Measurements from ENCODE around the gene DGKH. TPM values are rescaled to one million over a fixed set of nuclear protein-coding genes. Genes with fewer than 3 reads are reported as not detected.

Gene DGKH
- total RNA-seq, 4 donors from 2014 or later: 5.7 to 24.0 (median 15.0) TPM

DNA sequence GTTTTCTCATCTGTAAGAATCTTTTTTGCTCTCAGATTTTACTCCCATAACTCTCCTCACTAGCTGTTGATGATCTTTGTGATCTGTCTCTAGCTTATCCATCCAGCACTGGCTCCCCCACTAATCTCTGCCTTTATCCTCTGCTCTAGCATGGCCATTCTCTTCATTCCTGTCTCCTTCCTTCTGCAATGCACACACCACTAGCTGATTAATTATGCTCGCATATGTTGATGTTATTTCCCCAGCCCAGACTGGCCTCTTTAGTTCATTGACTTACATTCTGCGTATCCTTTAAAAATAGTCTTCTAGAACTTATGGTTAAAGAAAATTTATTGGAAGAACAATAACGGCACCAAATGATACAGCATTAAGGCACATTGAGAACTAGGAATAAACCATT lies 52.5 kb downstream of the DGKH start:
- H3K27me3 ChIP-seq: no peaks in the 10 kb centered on the region
- TF ChIP-seq, protein P1, sequence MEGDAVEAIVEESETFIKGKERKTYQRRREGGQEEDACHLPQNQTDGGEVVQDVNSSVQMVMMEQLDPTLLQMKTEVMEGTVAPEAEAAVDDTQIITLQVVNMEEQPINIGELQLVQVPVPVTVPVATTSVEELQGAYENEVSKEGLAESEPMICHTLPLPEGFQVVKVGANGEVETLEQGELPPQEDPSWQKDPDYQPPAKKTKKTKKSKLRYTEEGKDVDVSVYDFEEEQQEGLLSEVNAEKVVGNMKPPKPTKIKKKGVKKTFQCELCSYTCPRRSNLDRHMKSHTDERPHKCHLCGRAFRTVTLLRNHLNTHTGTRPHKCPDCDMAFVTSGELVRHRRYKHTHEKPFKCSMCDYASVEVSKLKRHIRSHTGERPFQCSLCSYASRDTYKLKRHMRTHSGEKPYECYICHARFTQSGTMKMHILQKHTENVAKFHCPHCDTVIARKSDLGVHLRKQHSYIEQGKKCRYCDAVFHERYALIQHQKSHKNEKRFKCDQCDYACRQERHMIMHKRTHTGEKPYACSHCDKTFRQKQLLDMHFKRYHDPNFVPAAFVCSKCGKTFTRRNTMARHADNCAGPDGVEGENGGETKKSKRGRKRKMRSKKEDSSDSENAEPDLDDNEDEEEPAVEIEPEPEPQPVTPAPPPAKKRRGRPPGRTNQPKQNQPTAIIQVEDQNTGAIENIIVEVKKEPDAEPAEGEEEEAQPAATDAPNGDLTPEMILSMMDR (IDR thresholded peaks at IDR 0.05): no peak
- TF ChIP-seq POLR2A (IDR thresholded peaks at IDR 0.05): no peak
- H3K4me3 ChIP-seq: no peak overlapping the region
- no peaks in the 10 kb centered on the region for H3K36me3 ChIP-seq
- intact Hi-C loops (cut with DNase I): no loop called here
- DNase-seq: no peak
- no peaks in the 10 kb centered on the region for H3K9me3 ChIP-seq
- peaks cover 0 to 15% (median 0%) of the 10 kb centered on the region in 3 donors for H3K4me1 ChIP-seq
- WGBS, 2 donors: 89 to 95% methylated on average over 3 of the region's 3 CpGs
- H3K27ac ChIP-seq: no peak overlapping the region

DNA sequence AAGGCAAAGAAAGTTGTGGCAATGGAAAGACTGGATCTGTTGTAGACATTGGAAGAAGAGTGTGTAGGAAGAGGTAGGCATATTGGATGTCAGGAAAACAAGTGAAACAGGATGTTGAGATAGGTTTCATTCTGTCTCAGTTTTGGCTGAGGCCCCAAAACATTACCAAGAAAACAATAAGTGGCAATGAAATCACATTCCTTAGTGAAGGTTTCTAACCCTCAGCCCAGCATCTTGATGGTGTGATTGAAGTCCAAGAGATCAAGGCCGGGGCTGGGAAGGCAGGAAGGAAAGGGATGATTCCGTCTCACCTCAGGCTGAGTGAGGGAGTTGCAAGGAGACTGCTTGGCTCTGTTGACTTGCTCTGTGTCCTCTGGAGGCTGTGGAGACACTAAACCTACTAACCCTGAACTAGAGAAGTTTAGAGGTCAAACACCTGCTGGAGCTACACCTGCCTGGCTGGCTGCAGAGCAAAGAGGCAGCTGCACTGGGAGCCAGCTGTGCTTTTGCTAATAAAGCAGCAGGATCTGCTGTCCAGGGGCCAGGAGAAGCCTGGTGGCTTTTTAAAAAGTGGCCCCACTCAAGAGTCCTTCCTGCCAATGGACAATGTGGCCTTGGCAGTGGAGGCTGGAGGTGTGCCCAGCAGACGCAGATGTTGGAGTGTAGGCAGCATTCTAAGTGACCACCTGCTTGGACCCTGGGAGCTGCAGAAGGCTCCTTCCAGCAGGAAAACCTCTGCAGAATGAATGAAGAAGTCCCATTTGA lies 53.6 kb downstream of the DGKH start:
- TF ChIP-seq POLR2A (IDR thresholded peaks at IDR 0.05): no peak
- TF ChIP-seq, protein P1 (IDR thresholded peaks at IDR 0.05): no peak
- DNase-seq: no peak
- intact Hi-C loops (cut with DNase I): no loop called here
- WGBS, 2 donors: 77 to 86% methylated on average over 2 of the region's 3 CpGs
- Histone ChIP-seq H3K36me3 (no peaks in the 10 kb centered on the region), H3K27me3 (no peaks in the 10 kb centered on the region), H3K9me3 (no peaks in the 10 kb centered on the region), H3K4me3 (no peak overlapping the region), H3K4me1 (peaks cover 0 to 25% (median 5%) of the 10 kb centered on the region in 3 donors), H3K27ac (no peak overlapping the region)

DNA sequence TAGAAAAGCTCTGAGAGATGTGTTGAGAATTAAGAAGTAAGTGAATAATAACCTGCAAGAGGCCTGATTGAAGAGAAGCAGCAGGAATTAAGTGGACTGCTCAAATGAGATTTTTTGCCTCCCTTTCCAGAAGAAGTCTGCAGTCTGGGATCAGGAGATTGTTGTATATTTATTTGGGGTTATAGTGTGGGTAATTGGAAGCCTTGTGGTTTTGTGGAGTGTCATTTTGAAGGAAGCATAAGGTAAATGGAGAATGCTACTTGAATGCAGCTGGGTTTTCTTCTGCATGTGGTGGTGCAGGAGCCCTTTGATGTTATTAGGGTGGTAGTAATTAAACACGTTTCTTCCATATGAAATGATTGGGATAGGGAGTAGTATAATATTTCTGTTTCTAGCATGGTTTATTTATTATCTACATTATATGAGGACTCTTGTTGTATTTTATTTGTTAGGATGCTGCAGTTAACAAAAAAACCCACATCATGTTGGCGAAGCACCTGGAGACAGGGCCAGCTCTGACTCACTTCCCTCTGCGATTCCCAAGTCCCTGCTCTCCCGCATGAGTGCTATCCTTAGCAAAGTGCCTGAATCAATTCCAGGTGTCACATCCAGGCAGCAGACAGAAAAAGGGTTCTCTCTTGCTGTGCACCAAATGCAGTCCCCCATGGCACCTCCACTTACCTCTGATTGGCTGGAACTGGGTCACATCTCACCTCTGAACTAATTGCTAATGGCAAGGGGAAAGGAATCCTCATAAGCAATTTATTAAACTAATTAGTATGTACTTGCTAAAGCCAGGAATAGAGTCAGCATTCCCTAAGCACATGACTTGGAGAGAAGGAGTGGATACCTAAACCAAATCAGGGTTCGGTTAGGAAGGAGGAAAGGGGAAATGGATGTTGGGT lies 54.8 kb downstream of the DGKH start:
- intact Hi-C loops (cut with DNase I): no loop called here
- DNase-seq: no peak
- H3K9me3 ChIP-seq: no peaks in the 10 kb centered on the region
- H3K36me3 ChIP-seq: no peaks in the 10 kb centered on the region
- no peak overlapping the region for H3K27ac ChIP-seq
- H3K4me3 ChIP-seq: no peak overlapping the region
- no peaks in the 10 kb centered on the region for H3K27me3 ChIP-seq
- TF ChIP-seq, protein P1 (IDR thresholded peaks at IDR 0.05): no peak
- TF ChIP-seq POLR2A (IDR thresholded peaks at IDR 0.05): no peak
- WGBS, 2 donors: 47 to 65% methylated on average over 5 of the region's 5 CpGs
- peaks cover 0 to 26% (median 5%) of the 10 kb centered on the region in 3 donors for H3K4me1 ChIP-seq

DNA sequence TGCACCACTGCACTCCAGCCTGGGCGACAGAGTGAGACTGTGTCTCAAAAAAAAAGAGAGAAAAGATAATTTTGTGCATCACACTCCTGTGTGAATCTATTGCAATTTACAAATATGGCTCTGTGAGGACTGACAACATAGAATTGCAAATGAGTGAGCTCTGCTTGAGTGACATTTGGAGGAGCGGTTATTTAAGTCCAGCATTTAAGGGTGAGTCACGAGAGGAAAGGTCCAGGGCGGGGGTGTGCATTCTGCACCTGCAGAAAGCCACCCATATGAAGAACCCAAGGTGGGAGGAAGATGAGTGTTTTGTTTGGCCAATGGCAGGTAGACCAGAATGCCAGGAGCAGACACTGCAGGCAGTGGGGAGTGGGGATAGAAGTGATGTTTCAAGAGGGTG lies 58.5 kb downstream of the DGKH start:
- TF ChIP-seq, protein P1 (IDR thresholded peaks at IDR 0.05): no peak
- TF ChIP-seq POLR2A (IDR thresholded peaks at IDR 0.05): no peak
- intact Hi-C loops (cut with DNase I): no loop called here
- Histone ChIP-seq H3K9me3 (no peaks in the 10 kb centered on the region), H3K4me3 (no peak overlapping the region), H3K4me1 (peaks cover 0 to 27% (median 5%) of the 10 kb centered on the region in 3 donors), H3K27me3 (no peaks in the 10 kb centered on the region), H3K36me3 (no peaks in the 10 kb centered on the region), H3K27ac (no peak overlapping the region)
- no peak for DNase-seq
- 86 to 100% methylated on average over 2 to 4 of the region's 4 CpGs for WGBS, 2 donors

DNA sequence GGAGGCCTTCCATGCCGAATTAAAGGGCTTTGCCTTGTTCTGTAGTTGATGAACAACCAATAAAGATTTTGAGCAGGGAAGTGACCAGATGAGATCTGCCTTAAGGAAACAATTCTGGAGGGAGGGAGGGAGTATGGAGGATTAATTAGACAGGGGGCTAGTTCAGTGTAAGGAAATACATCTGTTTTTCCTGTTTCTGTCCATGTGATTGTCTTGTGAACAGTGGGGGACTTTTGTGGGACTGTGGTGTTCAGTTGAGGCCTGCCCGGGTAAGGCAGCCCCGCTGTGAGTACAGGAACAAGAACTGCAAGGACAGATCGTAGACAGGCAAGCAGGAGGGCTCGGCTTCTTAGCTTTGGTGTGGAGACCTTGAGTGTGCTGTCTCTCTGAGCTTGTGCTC lies 59.0 kb downstream of the DGKH start:
- no peaks in the 10 kb centered on the region for H3K9me3 ChIP-seq
- no peak overlapping the region for H3K27ac ChIP-seq
- H3K4me3 ChIP-seq: no peak overlapping the region
- H3K27me3 ChIP-seq: no peaks in the 10 kb centered on the region
- H3K4me1 ChIP-seq: peaks cover 0 to 23% (median 5%) of the 10 kb centered on the region in 3 donors
- no peak for TF ChIP-seq POLR2A (IDR thresholded peaks at IDR 0.05)
- TF ChIP-seq, protein P1 (IDR thresholded peaks at IDR 0.05): no peak
- H3K36me3 ChIP-seq: no peaks in the 10 kb centered on the region
- DNase-seq: no peak
- intact Hi-C loops (cut with DNase I): no loop called here
- 82 to 83% methylated on average over 5 of the region's 5 CpGs for WGBS, 2 donors
